GM12801 (cell line): ENCODE data around the gene AUTS2.

Experiments
- CTCF ChIP-seq: IDR thresholded peaks from one replicate; pipeline ENCODE4 v1.5.1; 2011; ENCODE audit warnings: control low read depth; ENCODE audit not compliant: insufficient read length; ENCODE audit errors: extremely low read depth

AUTS2 gene

GRCh38 chr7:70557338-70557737 lies 959.1 kb downstream of the AUTS2 start:
- no peak for TF ChIP-seq CTCF

GRCh38 chr7:70559815-70560214 lies 961.5 kb downstream of the AUTS2 start:
- TF ChIP-seq CTCF, result no peak

GRCh38 chr7:70563960-70564359 lies 965.7 kb downstream of the AUTS2 start:
- no peak for TF ChIP-seq CTCF

- TF ChIP-seq CTCF, result no peak
Measured at GRCh38 chr7:70565721-70566370, 967.6 kb downstream of the AUTS2 start.

GRCh38 chr7:70566671-70567070 lies 968.4 kb downstream of the AUTS2 start:
- no peak for TF ChIP-seq CTCF

GRCh38 chr7:70568674-70569334 lies 970.5 kb downstream of the AUTS2 start:
- TF ChIP-seq CTCF, result no peak

- TF ChIP-seq CTCF, result no peak
Measured at GRCh38 chr7:70569335-70569819, 971.1 kb downstream of the AUTS2 start.
